H1 (cell line): Measurements from ENCODE around the gene PRR36. TPM values are rescaled to one million over a fixed set of nuclear protein-coding genes. Genes with fewer than 3 reads are reported as not detected.

Experiments used
- CTCF ChIA-PET: fragments of 300-600 bp; sonication (Branson Sonifier 250); formaldehyde crosslinking; loops from one replicate; lab custom pipeline; 2021; ENCODE audit not compliant: partially characterized antibody; lab: Charles Lee
- POLR2A ChIA-PET: fragments of 300-600 bp; sonication (Branson Sonifier 250); formaldehyde crosslinking; loops from one replicate; lab custom pipeline; 2021; ENCODE audit warnings: inconsistent platforms; ENCODE audit not compliant: partially characterized antibody; lab: Charles Lee
- DNase-seq, 2 experiments: peaks; one replicate each; pipeline versions ENCODE4 v3.0.0 to v3.0.0-alpha.2; 2010 to 2022; ENCODE audit warnings: low spot score in 2 of 2, low read depth in 1 of 2, mixed read lengths in 1 of 2
- FAIRE-seq: peaks from 2 replicates; lab custom pipeline; 2011; peaks lifted over from hg19 to GRCh38; lab: Jason Lieb, UNC
- H2AFZ ChIP-seq: 2 replicates; pipeline ENCODE4 v1.8.1; 2012; ENCODE audit warnings: low read length, inconsistent platforms
- H2AK5ac ChIP-seq: 2 replicates; pipeline ENCODE4 v1.6.1; 2013; ENCODE audit warnings: low read depth, low read length
- H2BK120ac ChIP-seq: replicated peaks from 2 replicates; pipeline ENCODE3; 2013; ENCODE audit warnings: low read depth, low read length, inconsistent platforms
- H2BK12ac ChIP-seq: 2 replicates; pipeline ENCODE4 v1.6.1; 2013; ENCODE audit warnings: low read depth, low read length
- H2BK15ac ChIP-seq: 2 replicates; pipeline ENCODE4 v1.6.1; 2013; ENCODE audit warnings: low read length
- H2BK20ac ChIP-seq: 2 replicates; pipeline ENCODE4 v1.6.1; 2013; ENCODE audit warnings: low read length
- H2BK5ac ChIP-seq: 2 replicates; pipeline ENCODE4 v1.6.1; 2013; ENCODE audit warnings: low read depth, low read length
- H3K14ac ChIP-seq: 2 replicates; pipeline ENCODE4 v1.6.1; 2013; ENCODE audit warnings: inconsistent platforms; ENCODE audit not compliant: insufficient read length
- H3K18ac ChIP-seq: 2 replicates; pipeline ENCODE4 v1.6.1; 2013; ENCODE audit warnings: low read length; ENCODE audit errors: extremely low read depth
- H3K23ac ChIP-seq: 2 replicates; pipeline ENCODE4 v1.6.1; 2013; ENCODE audit warnings: inconsistent platforms; ENCODE audit not compliant: insufficient read length
- H3K23me2 ChIP-seq: 2 replicates; pipeline ENCODE4 v1.6.1; 2013; ENCODE audit warnings: low read depth, low read length
- H3K27ac ChIP-seq: 2 replicates; pipeline ENCODE4 v1.6.1; 2011; ENCODE audit warnings: low read depth, low read length, inconsistent platforms
- H3K27me3 ChIP-seq, 4 experiments: replicated peaks in 1 of 4; 1 replicate in 1 of 4; 2 replicates in 3 of 4; pipeline versions ENCODE4 v1.6.1 to v1.8.1; 2011 to 2013; ENCODE audit warnings: low read length in 3 of 4, mild to moderate bottlenecking in 3 of 4, inconsistent platforms in 2 of 4, mixed read lengths in 2 of 4, moderate library complexity in 1 of 4; ENCODE audit not compliant: control insufficient read depth in 3 of 4, insufficient read depth in 3 of 4; ENCODE audit errors: extremely low read depth in 1 of 4
- H3K36me3 ChIP-seq, 4 experiments: 2 replicates each; pipeline versions ENCODE4 v1.6.1 to v1.8.1; 2011 to 2013; ENCODE audit warnings: mild to moderate bottlenecking in 4 of 4, low read length in 3 of 4, moderate library complexity in 2 of 4, control low read depth in 1 of 4, inconsistent platforms in 1 of 4; ENCODE audit not compliant: insufficient read depth in 4 of 4, control insufficient read depth in 2 of 4
- H3K4ac ChIP-seq: replicated peaks from 2 replicates; pipeline ENCODE3; 2013; ENCODE audit warnings: low read length, low read depth, mixed read lengths, inconsistent platforms; ENCODE audit not compliant: insufficient read length
- H3K4me1 ChIP-seq, 4 experiments: replicated peaks in 1 of 4; 1 replicate in 1 of 4; 2 replicates in 3 of 4; pipeline versions ENCODE4 v1.6.1 to v1.8.1; 2011 to 2013; ENCODE audit warnings: low read length in 3 of 4, inconsistent platforms in 2 of 4, mixed read lengths in 1 of 4; ENCODE audit not compliant: insufficient read depth in 4 of 4, control insufficient read depth in 3 of 4
- H3K4me2 ChIP-seq, 2 experiments: 2 replicates each; pipeline versions ENCODE4 v1.6.1 to v1.8.1; 2011 to 2013; ENCODE audit warnings: low read depth in 2 of 2, low read length in 2 of 2, control low read depth in 1 of 2, inconsistent platforms in 1 of 2, mild to moderate bottlenecking in 1 of 2; ENCODE audit not compliant: insufficient read depth in 1 of 2
- H3K4me3 ChIP-seq, 4 experiments: fragments of 200-600, 300-600 bp in 1 of 4; sonication (generic), shearing (Covaris generic), sonication (Bioruptor Twin) in 1 of 4; 2 replicates each; pipeline versions ENCODE4 v1.5.1 to v1.8.1; 2011 to 2016; ENCODE audit warnings: low read length in 4 of 4, low read depth in 3 of 4, control low read depth in 2 of 4, inconsistent platforms in 2 of 4, mild to moderate bottlenecking in 2 of 4, mixed read lengths in 1 of 4, moderate library complexity in 1 of 4; ENCODE audit not compliant: insufficient read depth in 2 of 4; ENCODE audit errors: extremely low read depth in 1 of 4
- H3K56ac ChIP-seq: replicated peaks from 2 replicates; pipeline ENCODE3; 2013; ENCODE audit warnings: low read depth, mild to moderate bottlenecking, mixed read lengths, low read length, inconsistent platforms; ENCODE audit not compliant: insufficient read length
- H3K79me1 ChIP-seq: 2 replicates; pipeline ENCODE4 v1.6.1; 2013; ENCODE audit warnings: low read depth, low read length, control low read depth
- H3K79me2 ChIP-seq, 2 experiments: 2 replicates each; pipeline versions ENCODE4 v1.6.1 to v1.8.1; 2012 to 2013; ENCODE audit warnings: low read length in 2 of 2, mild to moderate bottlenecking in 2 of 2, inconsistent platforms in 1 of 2; ENCODE audit not compliant: insufficient read depth in 2 of 2, control insufficient read depth in 1 of 2
- H3K9ac ChIP-seq, 4 experiments: replicated peaks in 1 of 4; 1 replicate in 1 of 4; 2 replicates in 3 of 4; pipeline versions ENCODE4 v1.6.1 to v1.8.1; 2011 to 2013; ENCODE audit warnings: low read depth in 3 of 4, low read length in 3 of 4, control low read depth in 2 of 4, mild to moderate bottlenecking in 2 of 4, moderate library complexity in 2 of 4, inconsistent platforms in 1 of 4; ENCODE audit errors: extremely low read depth in 1 of 4
- H3K9me3 ChIP-seq, 2 experiments: 2 replicates each; pipeline versions ENCODE4 v1.6.1 to v1.8.1; 2012 to 2013; ENCODE audit warnings: mild to moderate bottlenecking in 2 of 2, moderate library complexity in 2 of 2, control low read depth in 1 of 2, inconsistent platforms in 1 of 2, low read depth in 1 of 2, low read length in 1 of 2, mixed read lengths in 1 of 2; ENCODE audit not compliant: insufficient read depth in 2 of 2
- H4K20me1 ChIP-seq, 2 experiments: replicated peaks in 1 of 2; 2 replicates each; pipeline versions ENCODE3 to v1.8.1; 2011 to 2013; ENCODE audit warnings: inconsistent platforms in 2 of 2, low read length in 2 of 2, mild to moderate bottlenecking in 1 of 2; ENCODE audit not compliant: insufficient read depth in 2 of 2, control insufficient read depth in 1 of 2
- H4K5ac ChIP-seq: 2 replicates; pipeline ENCODE4 v1.6.1; 2013; ENCODE audit warnings: low read length, low read depth, mixed read lengths, inconsistent platforms; ENCODE audit not compliant: insufficient read length
- H4K8ac ChIP-seq: 2 replicates; pipeline ENCODE4 v1.8.0; 2013; ENCODE audit warnings: mild to moderate bottlenecking, moderate library complexity, low read length, inconsistent platforms; ENCODE audit not compliant: insufficient read depth; ENCODE audit errors: extremely low read depth
- H4K91ac ChIP-seq: replicated peaks from 2 replicates; pipeline ENCODE3; 2013; ENCODE audit warnings: low read length, mixed read lengths, inconsistent platforms; ENCODE audit not compliant: insufficient read length
- CHD2 ChIP-seq: IDR thresholded peaks from 2 replicates; pipeline ENCODE4 v1.6.1; 2012; ENCODE audit warnings: low read length, improper control_type of control experiment
- EP300 ChIP-seq, 2 experiments: IDR thresholded peaks; 1 replicate in 1 of 2; 2 replicates in 1 of 2; pipeline ENCODE4 v1.6.1; 2011 to 2012; ENCODE audit warnings: low read depth in 2 of 2, low read length in 2 of 2, mild to moderate bottlenecking in 2 of 2, borderline replicate concordance in 1 of 2, inconsistent platforms in 1 of 2, moderate library complexity in 1 of 2
- JUN ChIP-seq: IDR thresholded peaks from 2 replicates; pipeline ENCODE4 v1.6.1; 2011; ENCODE audit warnings: low read depth, mild to moderate bottlenecking, improper control_type of control experiment, low read length
- KDM1A ChIP-seq: fragments of 200-600, 300-600 bp; sonication (generic); IDR thresholded peaks from 2 replicates; pipeline ENCODE4 v1.7.1; 2016; ENCODE audit warnings: mild to moderate bottlenecking, low read length, borderline replicate concordance
- KDM4A ChIP-seq: IDR thresholded peaks from one replicate; pipeline ENCODE4 v1.7.1; 2012; ENCODE audit warnings: low read depth, mild to moderate bottlenecking, moderate library complexity, low read length, inconsistent platforms; ENCODE audit not compliant: severe bottlenecking
- POLR2AphosphoS5 ChIP-seq: IDR thresholded peaks from 2 replicates; pipeline ENCODE4 v1.6.1; 2011; ENCODE audit warnings: low read depth, low read length
- RBBP5 ChIP-seq: IDR thresholded peaks from 2 replicates; pipeline ENCODE4 v1.7.1; 2012; ENCODE audit warnings: low read depth, mild to moderate bottlenecking, inconsistent platforms, low read length, moderate library complexity, borderline replicate concordance
- SIX5 ChIP-seq: IDR thresholded peaks from 2 replicates; pipeline ENCODE4 v1.6.1; 2011; ENCODE audit warnings: mild to moderate bottlenecking, low read depth, low read length
- WGBS, 2 experiments: shearing (Covaris generic) in 1 of 2; methylation state at CpG; one replicate each; pipeline versions ENCODE4 v1.1.6 to v1.1.7; 2013 to 2015; ENCODE audit warnings: low lambda C conversion rate in 2 of 2, mixed read lengths in 2 of 2, inconsistent platforms in 1 of 2, low coverage in 1 of 2, missing lambda C conversion rate in 1 of 2; ENCODE audit not compliant: insufficient replicate concordance in 2 of 2, insufficient coverage in 1 of 2, insufficient read length in 1 of 2; ENCODE audit errors: extremely low coverage in 1 of 2, missing lambda C conversion rate in 1 of 2; 5-methylcytosine and 5-hydroxymethylcytosine counted together
- polyA plus RNA-seq, 7 experiments: library from polyadenylated mRNA; depleted of rRNA in 3 of 7; stranded (reverse) in 5 of 7; unstranded in 2 of 7; fragments of >200 nt in 5 of 7; fragments of 200-250 nt in 2 of 7; gene quantifications; 1 replicate in 5 of 7; 2 replicates in 1 of 7; 4 replicates in 1 of 7; pipeline versions ENCODE4 v1.2.1 to v1.2.3, GENCODE V29; 2011 to 2013; ENCODE audit warnings: missing spikeins in 2 of 7, mixed read lengths in 2 of 7
- total RNA-seq: library from RNA; stranded (reverse); fragmentation: NEBNext Ultra II Directional; extraction: Animal tissue kit (Norgen Biotek cat#: 25700); gene quantifications from 2 replicates; pipeline ENCODE4 v1.2.1, GENCODE V29; 2021

The PRR36 gene
- total and polyA plus RNA-seq, 2 of the 8 experiments (the other 6 are each of a cell fraction or from before 2014, with no cell fraction given), result 1.6 to 23.9 TPM

DNA sequence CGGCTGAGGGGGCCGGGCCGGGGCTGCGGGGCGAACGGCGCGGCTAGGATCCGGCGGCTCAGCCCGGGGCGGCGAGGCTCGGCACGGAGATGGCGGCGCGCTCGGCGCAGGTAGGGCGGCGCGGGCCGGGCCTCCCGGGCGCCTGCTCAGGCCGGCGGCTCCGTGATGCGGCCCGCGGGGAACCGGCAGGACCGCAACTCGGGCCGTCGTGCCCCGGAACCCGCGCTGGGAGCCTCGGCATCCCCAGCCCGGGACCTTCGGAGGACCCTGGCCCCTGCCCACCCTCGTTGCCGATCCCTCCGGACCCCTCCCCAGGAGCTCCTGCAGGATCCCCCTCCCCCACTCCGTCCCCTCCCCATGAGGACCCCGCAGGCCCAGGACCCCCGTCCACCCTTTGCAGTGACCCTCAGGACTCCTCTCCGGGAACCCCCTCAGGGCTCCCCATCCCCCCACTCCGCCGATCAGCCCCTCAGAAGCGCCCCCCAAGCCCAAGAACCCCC is 43.9 kb downstream of the PRR36 start:
- Histone ChIP-seq H2AK5ac (no peak overlapping the region), H3K9me3 (no peaks in the 10 kb centered on the region), H3K36me3 (no peaks in the 10 kb centered on the region), H2BK15ac (no peak overlapping the region), H3K79me1 (no peaks in the 10 kb centered on the region), H2BK5ac (no peak overlapping the region), H3K23me2 (no peaks in the 10 kb centered on the region; the same call in 1 of the 2 replicates), H4K91ac (no peak overlapping the region), H3K4me1 (peaks cover 0 to 8% (median 6%) of the 10 kb centered on the region in 4 experiments; a peak in 5 of 7 replicates), H3K27me3 (peaks cover 0 to 3% (median 2%) of the 10 kb centered on the region in 4 experiments; a peak in 1 of 7 replicates), H3K4ac (no peak overlapping the region), H2BK20ac (no peak overlapping the region), H4K20me1 (peaks cover 0 to 1% of the 10 kb centered on the region in 2 experiments), H4K5ac (no peak overlapping the region), H3K9ac (no peak overlapping the region), H4K8ac (no peak overlapping the region), H3K79me2 (no peaks in the 10 kb centered on the region), H2BK12ac (no peak overlapping the region), H3K56ac (no peak overlapping the region), H3K4me3 (peak overlapping the region; percentile 37 to 66 (median 44)), H3K4me2 (peak overlapping the region in 1 of 2 experiments; percentile 58; a peak in 3 of 4 replicates), H3K27ac (no peak overlapping the region), H2BK120ac (no peak overlapping the region), H3K18ac (no peak overlapping the region), H3K23ac (no peak overlapping the region), H2AFZ (no peak overlapping the region), H3K14ac (no peak overlapping the region)
- ChIA-PET CTCF (interaction anchor here (0.6 to 3.6 kb wide), 4 partner anchors 30 to 438 kb away, joined by 3 to 19 read pairs (median 14); partner anchors contain the start of gene TRAPPC5), POLR2A (no interaction called here)
- WGBS, 2 experiments, result no CpG with 5 or more reads among the region's 53 CpGs
- DNase-seq (no peak), FAIRE-seq (no peak)
- TF ChIP-seq POLR2AphosphoS5, result no peak
- TF ChIP-seq KDM4A, result peak; percentile 64
- 0 out of 2 replicates have a peak, but pooled peaks have one; percentile 57 for TF ChIP-seq RBBP5
- no peak for TF ChIP-seq JUN
- TF ChIP-seq KDM1A, result no peak
- TF ChIP-seq SIX5, result no peak
- no peak for TF ChIP-seq CHD2
- no peak for TF ChIP-seq EP300 (IDR thresholded peaks at IDR 0.05; ENCODE audit: borderline replicate concordance in 1 of 2, low read depth in 2 of 2, low read length in 2 of 2)
